PC-3 (cell line): ENCODE results near the gene ACAP1.

ENCODE experiments used
- EZH2 ChIP-seq: fragments of 300-600 bp; sonication (generic); IDR thresholded peaks from one replicate; pipeline ENCODE4 v1.6.1; 2017; ENCODE audit warnings: antibody characterized with exemption, mild to moderate bottlenecking, low read length; ENCODE audit not compliant: unreplicated experiment
- EZH2phosphoT487 ChIP-seq: fragments of 300-600 bp; sonication (generic); IDR thresholded peaks from 2 replicates; pipeline ENCODE4 v1.6.1; 2018; ENCODE audit warnings: mild to moderate bottlenecking, antibody characterized with exemption, low read length, borderline replicate concordance
- TF ChIP-seq, protein P1 (sequence below): fragments of 300-600 bp; sonication (generic); conservative IDR thresholded peaks from 2 replicates; pipeline ENCODE4 v1.5.1; 2017; ENCODE audit warnings: antibody characterized with exemption, low read depth, mild to moderate bottlenecking, low read length

DNA sequence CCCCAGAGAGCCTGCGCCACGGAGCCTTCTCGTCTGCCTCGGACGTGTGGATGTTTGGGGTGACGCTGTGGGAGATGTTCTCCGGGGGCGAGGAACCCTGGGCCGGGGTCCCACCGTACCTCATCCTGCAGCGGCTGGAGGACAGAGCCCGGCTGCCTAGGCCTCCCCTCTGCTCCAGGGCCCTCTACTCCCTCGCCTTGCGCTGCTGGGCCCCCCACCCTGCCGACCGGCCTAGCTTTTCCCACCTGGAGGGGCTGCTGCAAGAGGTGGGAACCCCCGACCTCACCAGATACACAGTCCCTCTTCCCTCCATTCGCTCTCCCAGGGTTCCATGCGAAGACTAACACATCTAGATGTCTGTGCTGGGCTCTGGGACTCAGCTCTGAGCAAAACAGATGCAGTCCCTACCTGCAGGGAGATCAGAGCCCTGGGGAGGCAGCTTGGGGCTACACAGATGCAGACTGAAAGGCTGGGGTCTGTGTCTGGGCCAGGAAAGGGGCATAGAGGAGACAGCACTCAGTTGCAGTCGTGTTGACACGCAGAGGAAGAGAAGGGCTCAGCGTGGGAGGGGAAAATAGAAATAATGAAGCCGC lies 48.3 kb downstream of the ACAP1 start:
- TF ChIP-seq, protein P1, sequence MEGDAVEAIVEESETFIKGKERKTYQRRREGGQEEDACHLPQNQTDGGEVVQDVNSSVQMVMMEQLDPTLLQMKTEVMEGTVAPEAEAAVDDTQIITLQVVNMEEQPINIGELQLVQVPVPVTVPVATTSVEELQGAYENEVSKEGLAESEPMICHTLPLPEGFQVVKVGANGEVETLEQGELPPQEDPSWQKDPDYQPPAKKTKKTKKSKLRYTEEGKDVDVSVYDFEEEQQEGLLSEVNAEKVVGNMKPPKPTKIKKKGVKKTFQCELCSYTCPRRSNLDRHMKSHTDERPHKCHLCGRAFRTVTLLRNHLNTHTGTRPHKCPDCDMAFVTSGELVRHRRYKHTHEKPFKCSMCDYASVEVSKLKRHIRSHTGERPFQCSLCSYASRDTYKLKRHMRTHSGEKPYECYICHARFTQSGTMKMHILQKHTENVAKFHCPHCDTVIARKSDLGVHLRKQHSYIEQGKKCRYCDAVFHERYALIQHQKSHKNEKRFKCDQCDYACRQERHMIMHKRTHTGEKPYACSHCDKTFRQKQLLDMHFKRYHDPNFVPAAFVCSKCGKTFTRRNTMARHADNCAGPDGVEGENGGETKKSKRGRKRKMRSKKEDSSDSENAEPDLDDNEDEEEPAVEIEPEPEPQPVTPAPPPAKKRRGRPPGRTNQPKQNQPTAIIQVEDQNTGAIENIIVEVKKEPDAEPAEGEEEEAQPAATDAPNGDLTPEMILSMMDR, result no peak
- TF ChIP-seq EZH2phosphoT487, result no peak
- no peak for TF ChIP-seq EZH2
